Measurements from ENCODE around the gene GET3.

GET3 gene

DNA sequence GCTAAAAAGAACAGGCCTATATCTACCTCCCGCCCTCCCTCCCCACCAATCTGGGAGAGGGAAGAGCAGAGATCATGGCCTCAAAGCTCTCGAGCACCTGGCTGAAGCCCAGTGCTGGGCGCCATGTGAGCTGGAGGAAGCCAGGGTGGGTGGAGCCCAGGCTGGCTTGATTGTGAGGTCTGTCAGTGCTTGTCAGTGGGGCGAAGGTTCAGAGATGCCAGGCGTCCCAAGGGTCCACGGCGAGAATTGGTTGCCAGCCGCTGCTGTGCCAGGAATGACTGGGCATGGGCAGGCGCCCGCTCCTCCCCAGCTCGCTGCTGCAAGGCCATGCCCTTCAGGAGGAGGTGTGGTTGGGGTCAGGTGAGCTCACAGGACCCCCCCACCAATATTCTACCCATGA, 25.8 kb downstream of the GET3 start:
- Histone ChIP-seq H3K9ac (ENCODE audit: low read length) (no peak overlapping the region), H3K36me3 (ENCODE audit: control insufficient read depth, insufficient read depth, low read length) (peaks cover 4% of the 10 kb centered on the region), H3K27me3 (ENCODE audit: control insufficient read depth, insufficient read depth, low read length) (no peaks in the 10 kb centered on the region), H3K4me3 (ENCODE audit: low read length) (no peak overlapping the region), H3K27ac (ENCODE audit: low read depth, low read length) (no peak overlapping the region), H3K4me1 (ENCODE audit: control insufficient read depth, insufficient read depth, low read length) (peaks cover 2% of the 10 kb centered on the region)

- H3K27ac ChIP-seq (ENCODE audit: low read depth, low read length), result no peak overlapping the region
- H3K9ac ChIP-seq (ENCODE audit: low read length), result no peak overlapping the region
- H3K27me3 ChIP-seq (ENCODE audit: control insufficient read depth, insufficient read depth, low read length), result no peaks in the 10 kb centered on the region
- H3K36me3 ChIP-seq (ENCODE audit: control insufficient read depth, insufficient read depth, low read length), result peaks cover 4% of the 10 kb centered on the region
- peaks cover 2% of the 10 kb centered on the region for H3K4me1 ChIP-seq (ENCODE audit: control insufficient read depth, insufficient read depth, low read length)
- no peak overlapping the region for H3K4me3 ChIP-seq (ENCODE audit: low read length)
These were observed 27.4 kb downstream of the GET3 start for GRCh38 chr19:12764698-12765097.

- Histone ChIP-seq H3K27ac (ENCODE audit: low read depth, low read length) (peak overlapping the region; percentile 61), H3K4me3 (ENCODE audit: low read length) (peak overlapping the region; percentile 70), H3K4me1 (ENCODE audit: control insufficient read depth, insufficient read depth, low read length) (peaks cover 2% of the 10 kb centered on the region), H3K27me3 (ENCODE audit: control insufficient read depth, insufficient read depth, low read length) (no peaks in the 10 kb centered on the region), H3K36me3 (ENCODE audit: control insufficient read depth, insufficient read depth, low read length) (peaks cover 6% of the 10 kb centered on the region), H3K9ac (ENCODE audit: low read length) (no peak overlapping the region)
These were observed 28.8 kb downstream of the GET3 start for GRCh38 chr19:12766051-12766521.

- no peak overlapping the region for H3K9ac ChIP-seq (ENCODE audit: low read length)
- peaks cover 6% of the 10 kb centered on the region for H3K36me3 ChIP-seq (ENCODE audit: control insufficient read depth, insufficient read depth, low read length)
- peaks cover 2% of the 10 kb centered on the region for H3K4me1 ChIP-seq (ENCODE audit: control insufficient read depth, insufficient read depth, low read length)
- no peaks in the 10 kb centered on the region for H3K27me3 ChIP-seq (ENCODE audit: control insufficient read depth, insufficient read depth, low read length)
- no peak overlapping the region for H3K4me3 ChIP-seq (ENCODE audit: low read length)
- H3K27ac ChIP-seq (ENCODE audit: low read depth, low read length), result no peak overlapping the region
These were observed 29.9 kb downstream of the GET3 start for GRCh38 chr19:12767150-12767549.

DNA sequence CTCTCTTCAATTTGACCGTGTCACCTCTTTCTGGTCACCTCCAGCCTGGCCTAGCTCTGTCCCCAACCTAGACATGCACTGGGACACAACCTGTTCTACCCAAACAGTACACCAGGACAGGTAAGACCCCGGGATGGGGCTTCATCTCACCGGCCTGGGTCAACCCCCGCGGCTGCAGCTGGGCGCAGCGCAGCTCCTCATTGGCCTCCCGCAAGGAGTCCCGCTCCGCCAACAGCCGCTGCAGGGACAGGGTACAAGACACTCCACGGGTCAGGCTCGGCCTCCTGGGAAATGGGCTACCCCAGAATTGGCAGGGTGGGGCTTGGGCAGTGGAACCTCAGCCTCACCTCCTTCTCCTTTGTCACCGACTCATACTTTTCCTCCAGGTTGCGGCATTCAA, 30.4 kb downstream of the GET3 start:
- H3K27me3 ChIP-seq (ENCODE audit: control insufficient read depth, insufficient read depth, low read length), result no peaks in the 10 kb centered on the region
- H3K36me3 ChIP-seq (ENCODE audit: control insufficient read depth, insufficient read depth, low read length), result peaks cover 6% of the 10 kb centered on the region
- no peak overlapping the region for H3K9ac ChIP-seq (ENCODE audit: low read length)
- H3K4me3 ChIP-seq (ENCODE audit: low read length), result no peak overlapping the region
- H3K4me1 ChIP-seq (ENCODE audit: control insufficient read depth, insufficient read depth, low read length), result peaks cover 2% of the 10 kb centered on the region
- H3K27ac ChIP-seq (ENCODE audit: low read depth, low read length), result no peak overlapping the region

GRCh38 chr19:12769689-12770088, 32.4 kb downstream of the GET3 start:
- H3K4me3 ChIP-seq (ENCODE audit: low read length), result no peak overlapping the region
- H3K4me1 ChIP-seq (ENCODE audit: control insufficient read depth, insufficient read depth, low read length), result peaks cover 2% of the 10 kb centered on the region
- no peak overlapping the region for H3K27ac ChIP-seq (ENCODE audit: low read depth, low read length)
- no peaks in the 10 kb centered on the region for H3K27me3 ChIP-seq (ENCODE audit: control insufficient read depth, insufficient read depth, low read length)
- no peak overlapping the region for H3K9ac ChIP-seq (ENCODE audit: low read length)
- H3K36me3 ChIP-seq (ENCODE audit: control insufficient read depth, insufficient read depth, low read length), result peaks cover 2% of the 10 kb centered on the region

DNA sequence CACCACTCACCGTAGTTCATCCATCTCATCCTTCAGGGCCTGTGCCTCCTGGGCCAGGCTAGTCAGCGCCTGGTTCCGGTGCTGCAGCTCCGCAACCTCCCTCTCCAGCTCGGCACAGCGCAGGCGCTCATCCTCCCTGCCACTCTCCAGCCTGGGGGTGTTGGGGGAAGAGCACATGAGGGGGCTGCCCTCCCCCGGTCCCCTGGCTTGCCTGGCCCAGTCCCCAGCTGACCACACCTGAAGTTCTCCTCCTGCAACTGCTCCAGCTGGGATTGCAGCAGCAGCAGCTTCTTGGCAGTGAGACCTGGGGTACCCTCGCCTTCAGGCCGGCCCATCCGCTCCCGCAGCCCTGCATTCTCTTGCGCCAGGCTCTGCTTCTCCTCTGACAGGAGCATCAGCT, 33.6 kb downstream of the GET3 start:
- Histone ChIP-seq H3K27ac (ENCODE audit: low read depth, low read length) (no peak overlapping the region), H3K9ac (ENCODE audit: low read length) (no peak overlapping the region), H3K4me3 (ENCODE audit: low read length) (no peak overlapping the region), H3K27me3 (ENCODE audit: control insufficient read depth, insufficient read depth, low read length) (no peaks in the 10 kb centered on the region), H3K36me3 (ENCODE audit: control insufficient read depth, insufficient read depth, low read length) (peaks cover 2% of the 10 kb centered on the region), H3K4me1 (ENCODE audit: control insufficient read depth, insufficient read depth, low read length) (peaks cover 5% of the 10 kb centered on the region)

- Histone ChIP-seq H3K36me3 (ENCODE audit: control insufficient read depth, insufficient read depth, low read length) (peaks cover 2% of the 10 kb centered on the region), H3K9ac (ENCODE audit: low read length) (no peak overlapping the region), H3K27ac (ENCODE audit: low read depth, low read length) (no peak overlapping the region), H3K4me1 (ENCODE audit: control insufficient read depth, insufficient read depth, low read length) (peaks cover 5% of the 10 kb centered on the region), H3K4me3 (ENCODE audit: low read length) (no peak overlapping the region), H3K27me3 (ENCODE audit: control insufficient read depth, insufficient read depth, low read length) (no peaks in the 10 kb centered on the region)
These were observed 35.0 kb downstream of the GET3 start for GRCh38 chr19:12772323-12772722.

DNA sequence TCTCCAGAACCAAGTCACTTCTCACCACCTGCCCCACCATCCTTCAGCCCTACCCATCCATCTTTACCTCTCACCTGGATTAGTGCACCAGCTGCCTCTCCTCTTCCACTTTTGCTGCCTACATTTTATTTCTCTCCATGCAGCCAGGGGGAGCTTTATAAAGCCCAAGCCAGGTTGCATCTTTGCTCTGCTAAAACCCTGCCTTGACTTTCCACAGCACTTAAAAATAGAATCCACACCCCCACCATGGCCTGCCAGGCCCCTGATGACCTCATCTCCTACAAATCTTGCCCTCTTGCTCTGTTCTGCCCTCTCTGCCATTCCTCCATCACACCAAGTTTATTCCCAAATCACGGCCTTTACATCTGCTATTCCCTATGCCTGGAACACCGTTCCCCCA, 36.3 kb downstream of the GET3 start:
- peaks cover 2% of the 10 kb centered on the region for H3K36me3 ChIP-seq (ENCODE audit: control insufficient read depth, insufficient read depth, low read length)
- H3K4me3 ChIP-seq (ENCODE audit: low read length), result no peak overlapping the region
- H3K9ac ChIP-seq (ENCODE audit: low read length), result no peak overlapping the region
- peaks cover 7% of the 10 kb centered on the region for H3K4me1 ChIP-seq (ENCODE audit: control insufficient read depth, insufficient read depth, low read length)
- H3K27me3 ChIP-seq (ENCODE audit: control insufficient read depth, insufficient read depth, low read length), result no peaks in the 10 kb centered on the region
- H3K27ac ChIP-seq (ENCODE audit: low read depth, low read length), result no peak overlapping the region

DNA sequence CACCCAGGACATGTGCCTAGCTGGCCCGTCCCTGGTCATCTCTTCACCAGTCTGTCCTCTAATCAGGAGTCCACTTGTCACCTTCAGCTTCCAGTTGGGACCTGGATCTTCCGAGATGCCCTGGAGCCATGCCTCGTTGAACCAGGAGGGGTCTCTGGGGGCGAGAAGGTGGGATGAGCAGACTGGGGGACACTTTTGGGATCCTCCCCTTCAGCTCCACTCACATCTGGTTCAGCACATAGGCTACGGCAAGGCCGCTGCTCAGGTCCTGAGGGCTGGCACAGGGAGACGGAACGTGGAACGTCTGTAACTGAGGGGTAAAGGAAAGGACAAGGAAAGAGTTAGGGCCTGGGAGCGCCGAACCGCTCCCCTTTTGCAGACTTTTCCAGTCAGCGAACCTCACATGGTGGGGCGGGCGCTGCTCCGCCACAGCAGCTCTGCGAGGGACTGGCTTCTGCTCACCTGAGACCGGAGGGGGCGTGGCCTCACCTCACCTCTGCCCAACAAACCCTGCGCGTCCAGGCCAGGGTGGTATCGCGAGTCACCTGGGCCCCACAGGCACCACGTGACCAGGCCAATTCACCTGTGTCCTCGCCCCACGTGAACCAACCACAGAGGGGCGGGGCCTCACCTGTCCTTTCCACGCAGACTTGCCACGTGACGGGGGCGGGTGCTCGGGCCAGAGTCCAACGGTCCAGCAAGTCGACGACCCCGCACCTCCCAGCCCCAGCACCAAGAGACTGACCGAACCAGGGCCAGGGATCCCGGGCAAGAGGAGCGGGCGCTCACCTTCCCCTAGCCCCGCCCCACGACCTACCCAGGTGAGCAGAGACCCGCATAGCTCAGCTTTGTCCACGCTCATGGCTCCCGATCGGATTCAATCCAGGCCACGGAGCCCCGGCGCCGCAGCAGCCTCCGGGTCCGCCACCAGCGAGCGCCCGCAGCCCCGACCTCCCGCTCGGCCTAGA, 37.6 kb downstream of the GET3 start, which contains the start of gene HOOK2:
Gene HOOK2, minus strand, starts transcription at position 965 of the 968 bp plus-strand sequence. Its CDS starts 103 bp downstream, at position 862.
- Histone ChIP-seq H3K27me3 (ENCODE audit: control insufficient read depth, insufficient read depth, low read length) (no peaks in the 10 kb centered on the region), H3K27ac (ENCODE audit: low read depth, low read length) (peak within 1 kb of the TSS; percentile 61), H3K4me1 (ENCODE audit: control insufficient read depth, insufficient read depth, low read length) (peaks cover 16% of the 10 kb centered on the region), H3K36me3 (ENCODE audit: control insufficient read depth, insufficient read depth, low read length) (peaks cover 2% of the 10 kb centered on the region), H3K4me3 (ENCODE audit: low read length) (peak within 1 kb of the TSS; percentile 87), H3K9ac (ENCODE audit: low read length) (peak within 1 kb of the TSS; percentile 49)

DNA sequence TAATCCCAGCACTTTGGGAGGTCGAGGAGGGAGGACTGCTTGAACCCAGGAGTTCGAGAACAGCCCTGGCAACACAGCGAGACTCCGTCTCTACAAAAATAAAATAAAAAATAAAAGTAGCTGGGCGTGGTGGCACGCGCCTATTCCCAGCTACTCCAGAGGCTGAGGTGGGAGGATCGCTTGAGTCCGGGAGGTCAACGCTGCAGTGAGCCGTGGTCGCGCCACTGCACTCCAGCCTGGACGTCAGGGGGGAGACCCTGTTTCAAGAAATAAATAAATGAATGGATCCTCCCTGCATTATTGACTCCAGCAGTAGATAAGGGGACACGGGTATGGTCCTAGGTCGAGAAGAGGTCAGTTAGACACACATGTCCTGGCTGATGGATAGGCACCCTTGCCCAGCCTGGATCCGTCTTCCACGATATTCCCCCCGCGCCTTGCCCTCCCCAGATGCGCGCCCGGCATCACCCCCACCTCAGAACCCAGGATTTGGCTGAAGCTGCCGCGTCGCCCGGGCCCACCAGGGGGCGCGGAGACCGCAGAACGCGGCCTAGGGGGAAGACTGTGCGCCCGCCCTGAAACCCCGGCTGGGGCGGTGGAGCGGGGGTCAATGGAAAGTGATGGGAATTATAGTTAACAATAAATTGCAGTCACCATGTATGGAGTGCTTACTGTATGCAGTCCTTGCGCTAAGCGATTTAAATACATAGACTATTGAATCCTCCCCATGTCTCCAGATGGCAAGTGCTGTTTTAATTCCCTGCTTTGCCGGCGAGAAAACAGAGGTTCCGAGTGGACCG, 40.1 kb downstream of the GET3 start:
- peak overlapping the region; percentile 57 for H3K9ac ChIP-seq (ENCODE audit: low read length)
- peaks cover 18% of the 10 kb centered on the region for H3K4me1 ChIP-seq (ENCODE audit: control insufficient read depth, insufficient read depth, low read length)
- H3K4me3 ChIP-seq (ENCODE audit: low read length), result peak overlapping the region; percentile 76
- H3K27me3 ChIP-seq (ENCODE audit: control insufficient read depth, insufficient read depth, low read length), result no peaks in the 10 kb centered on the region
- H3K27ac ChIP-seq (ENCODE audit: low read depth, low read length), result peak overlapping the region; percentile 97
- no peaks in the 10 kb centered on the region for H3K36me3 ChIP-seq (ENCODE audit: control insufficient read depth, insufficient read depth, low read length)
